Stimulated activated CD8-positive, alpha-beta memory T cell treated with anti-CD3 and anti-CD28 coated beads, Interleukin-4, amount 100 ng/mL, for 48 hours (primary cell): ENCODE measurements around the gene PFDN1.

ENCODE experiments used
- DNase-seq: peaks from one replicate; pipeline ENCODE4 v3.0.0-alpha.2; 2020

Gene PFDN1

GRCh38 chr5:140258016-140258415, 44.9 kb downstream of the PFDN1 start:
- DNase-seq, result no peak

GRCh38 chr5:140256726-140257125, 46.2 kb downstream of the PFDN1 start:
- no peak for DNase-seq

- no peak for DNase-seq
Observed at GRCh38 chr5:140255460-140256157, 47.3 kb downstream of the PFDN1 start.

- no peak for DNase-seq
Observed at GRCh38 chr5:140253985-140254384, 48.9 kb downstream of the PFDN1 start.

GRCh38 chr5:140252470-140253126, 50.3 kb downstream of the PFDN1 start:
- no peak for DNase-seq

- peak; percentile 79 for DNase-seq
Observed at GRCh38 chr5:140251527-140251973, 51.4 kb downstream of the PFDN1 start.

- no peak for DNase-seq
Observed at GRCh38 chr5:140250386-140250785, 52.5 kb downstream of the PFDN1 start.

- no peak for DNase-seq
Observed at GRCh38 chr5:140249536-140249935, 53.4 kb downstream of the PFDN1 start.

GRCh38 chr5:140248414-140248813, 54.5 kb downstream of the PFDN1 start:
- no peak for DNase-seq

- no peak for DNase-seq
Observed at GRCh38 chr5:140246378-140247122, 56.4 kb downstream of the PFDN1 start.

- DNase-seq, result no peak
Observed at GRCh38 chr5:140245926-140246325, 57.0 kb downstream of the PFDN1 start.

- DNase-seq, result no peak
Observed at GRCh38 chr5:140245341-140245740, 57.6 kb downstream of the PFDN1 start.

GRCh38 chr5:140244525-140245025, 58.3 kb downstream of the PFDN1 start:
- DNase-seq, result peak; percentile 88

GRCh38 chr5:140243706-140244250, 59.1 kb downstream of the PFDN1 start:
- DNase-seq, result no peak

GRCh38 chr5:140242890-140243585, 59.9 kb downstream of the PFDN1 start:
- DNase-seq, result no peak

GRCh38 chr5:140242099-140242498, 60.8 kb downstream of the PFDN1 start:
- no peak for DNase-seq

- DNase-seq, result no peak
Observed at GRCh38 chr5:140240987-140241706, 61.8 kb downstream of the PFDN1 start.

- DNase-seq, result peak; percentile 80
Observed at GRCh38 chr5:140239939-140240700, 62.8 kb downstream of the PFDN1 start.

- DNase-seq, result no peak
Observed at GRCh38 chr5:140239461-140239860, 63.4 kb downstream of the PFDN1 start.

GRCh38 chr5:140238756-140239155, 64.1 kb downstream of the PFDN1 start:
- no peak for DNase-seq
